ENCODE results near the gene MCF2L.
"Not testable (repeated sequence)": the region's sequence is repeated elsewhere in the genome, so short reads cannot be mapped to it uniquely, and the experiment has no call there.

- TF ChIP-seq, protein P1, sequence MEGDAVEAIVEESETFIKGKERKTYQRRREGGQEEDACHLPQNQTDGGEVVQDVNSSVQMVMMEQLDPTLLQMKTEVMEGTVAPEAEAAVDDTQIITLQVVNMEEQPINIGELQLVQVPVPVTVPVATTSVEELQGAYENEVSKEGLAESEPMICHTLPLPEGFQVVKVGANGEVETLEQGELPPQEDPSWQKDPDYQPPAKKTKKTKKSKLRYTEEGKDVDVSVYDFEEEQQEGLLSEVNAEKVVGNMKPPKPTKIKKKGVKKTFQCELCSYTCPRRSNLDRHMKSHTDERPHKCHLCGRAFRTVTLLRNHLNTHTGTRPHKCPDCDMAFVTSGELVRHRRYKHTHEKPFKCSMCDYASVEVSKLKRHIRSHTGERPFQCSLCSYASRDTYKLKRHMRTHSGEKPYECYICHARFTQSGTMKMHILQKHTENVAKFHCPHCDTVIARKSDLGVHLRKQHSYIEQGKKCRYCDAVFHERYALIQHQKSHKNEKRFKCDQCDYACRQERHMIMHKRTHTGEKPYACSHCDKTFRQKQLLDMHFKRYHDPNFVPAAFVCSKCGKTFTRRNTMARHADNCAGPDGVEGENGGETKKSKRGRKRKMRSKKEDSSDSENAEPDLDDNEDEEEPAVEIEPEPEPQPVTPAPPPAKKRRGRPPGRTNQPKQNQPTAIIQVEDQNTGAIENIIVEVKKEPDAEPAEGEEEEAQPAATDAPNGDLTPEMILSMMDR (IDR thresholded peaks at IDR 0.05), result not testable (repeated sequence)
- not testable (repeated sequence) for TF ChIP-seq POLR2A (IDR thresholded peaks at IDR 0.05)
Measured at GRCh38 chr13:113057559-113057958, 88.5 kb downstream of the MCF2L start.
